WTC11 (cell line): ENCODE results near the gene CLASP1. TPM values are rescaled to one million over a fixed set of nuclear protein-coding genes. Genes with fewer than 3 reads are reported as not detected.
A peak's percentile ranks its signal among the peaks of the same experiment; 100 is the strongest.

ENCODE experiments used
- ATAC-seq: fragments of 200-7000 bp; cut with Tn5 transposase; 2 replicates; pipeline ENCODE4 v1.10.0; 2021; ENCODE audit warnings: mild to moderate bottlenecking, moderate library complexity
- CTCF ChIA-PET: fragments of 300-600 bp; sonication (Branson Sonifier 250); formaldehyde crosslinking; loops from one replicate; lab custom pipeline; 2021; ENCODE audit warnings: antibody characterized with exemption; lab: Charles Lee
- POLR2A ChIA-PET: fragments of 350-600 bp; sonication (Branson Sonifier 250); formaldehyde crosslinking; loops from one replicate; lab custom pipeline; 2021; ENCODE audit warnings: antibody characterized with exemption; lab: Charles Lee
- DNase-seq: peaks from one replicate; pipeline ENCODE4 v3.0.0; 2021; ENCODE audit warnings: low spot score
- H3K27ac Mint-ChIP-seq: 2 replicates; pipeline ENCODE4 v1.8.0; 2021; ENCODE audit warnings: mixed read lengths
- H3K27me3 Mint-ChIP-seq: 2 replicates; pipeline ENCODE4 v1.8.0; 2021; ENCODE audit warnings: low read depth, mild to moderate bottlenecking, moderate library complexity, mixed read lengths
- H3K36me3 Mint-ChIP-seq: 2 replicates; pipeline ENCODE4 v1.8.0; 2021; ENCODE audit warnings: mixed read lengths
- H3K4me1 Mint-ChIP-seq: 2 replicates; pipeline ENCODE4 v1.8.0; 2022; ENCODE audit warnings: mixed read lengths
- H3K4me3 Mint-ChIP-seq: 2 replicates; pipeline ENCODE4 v1.8.0; 2021; ENCODE audit warnings: mild to moderate bottlenecking, moderate library complexity, mixed read lengths
- H3K9me3 Mint-ChIP-seq: 2 replicates; pipeline ENCODE4 v1.8.0; 2021; ENCODE audit warnings: mixed read lengths
- AFF4 ChIP-seq: sonication (generic); formaldehyde crosslinking; IDR thresholded peaks from 2 replicates; pipeline ENCODE4 v1.8.1; 2023; ENCODE audit warnings: mild to moderate bottlenecking, missing genetic modification reagents, borderline replicate concordance
- ARID4B ChIP-seq: sonication (generic); formaldehyde crosslinking; IDR thresholded peaks from 2 replicates; pipeline ENCODE4 v1.8.0; 2023; ENCODE audit warnings: missing genetic modification reagents, mild to moderate bottlenecking, borderline replicate concordance
- ATF2 ChIP-seq: sonication (generic); formaldehyde crosslinking; IDR thresholded peaks from 2 replicates; pipeline ENCODE4 v1.8.1; 2022; ENCODE audit warnings: low read depth, missing genetic modification reagents, borderline replicate concordance
- E2F1 ChIP-seq: sonication (generic); formaldehyde crosslinking; IDR thresholded peaks from 2 replicates; pipeline ENCODE4 v1.8.0; 2022; ENCODE audit warnings: mild to moderate bottlenecking, missing genetic modification reagents
- E2F4 ChIP-seq: sonication (generic); formaldehyde crosslinking; IDR thresholded peaks from 2 replicates; pipeline ENCODE4 v1.8.1; 2022; ENCODE audit warnings: low read depth, mild to moderate bottlenecking, moderate library complexity, missing genetic modification reagents, borderline replicate concordance
- ESRRA ChIP-seq: sonication (generic); formaldehyde crosslinking; IDR thresholded peaks from 2 replicates; pipeline ENCODE4 v1.8.1; 2022; ENCODE audit warnings: mild to moderate bottlenecking, missing genetic modification reagents, borderline replicate concordance
- ETV6 ChIP-seq: sonication (generic); formaldehyde crosslinking; IDR thresholded peaks from 2 replicates; pipeline ENCODE4 v1.8.1; 2022; ENCODE audit warnings: mild to moderate bottlenecking, missing genetic modification reagents
- FOXJ3 ChIP-seq: sonication (generic); formaldehyde crosslinking; IDR thresholded peaks from 2 replicates; pipeline ENCODE4 v1.9.0; 2021; ENCODE audit warnings: missing genetic modification reagents, mild to moderate bottlenecking, borderline replicate concordance
- FOXP1 ChIP-seq: sonication (generic); formaldehyde crosslinking; IDR thresholded peaks from 2 replicates; pipeline ENCODE4 v1.8.0; 2022; ENCODE audit warnings: missing genetic modification reagents, mild to moderate bottlenecking, moderate library complexity, borderline replicate concordance
- GTF2I ChIP-seq: fragments of 250-450 bp; sonication (Bioruptor Pico); conservative IDR thresholded peaks from 2 replicates; pipeline ENCODE4 v1.4.0; 2021; ENCODE audit warnings: mild to moderate bottlenecking
- MLX ChIP-seq: sonication (generic); formaldehyde crosslinking; IDR thresholded peaks from 2 replicates; pipeline ENCODE4 v1.8.1; 2023; ENCODE audit warnings: mild to moderate bottlenecking, missing genetic modification reagents, moderate library complexity
- PRDM15 ChIP-seq: sonication (generic); formaldehyde crosslinking; IDR thresholded peaks from 2 replicates; pipeline ENCODE4 v1.8.0; 2022; ENCODE audit warnings: missing genetic modification reagents
- SMAD3 ChIP-seq: sonication (generic); formaldehyde crosslinking; IDR thresholded peaks from 2 replicates; pipeline ENCODE4 v1.8.0; 2022; ENCODE audit warnings: missing genetic modification reagents, mild to moderate bottlenecking, borderline replicate concordance
- SMAD4 ChIP-seq: sonication (generic); formaldehyde crosslinking; IDR thresholded peaks from 2 replicates; pipeline ENCODE4 v1.8.0; 2022; ENCODE audit warnings: mild to moderate bottlenecking, missing genetic modification reagents
- SP1 ChIP-seq: sonication (generic); formaldehyde crosslinking; conservative IDR thresholded peaks from 2 replicates; pipeline ENCODE4 v1.8.1; 2022; ENCODE audit warnings: missing genetic modification reagents
- ZNF423 ChIP-seq: fragments of 250-450 bp; sonication (Bioruptor Pico); IDR thresholded peaks from 2 replicates; pipeline ENCODE4 v2.1.2; 2022; ENCODE audit warnings: mild to moderate bottlenecking, moderate library complexity
- total RNA-seq: library from RNA; stranded (reverse); gene quantifications from 3 replicates; pipeline ENCODE4 v1.2.3, GENCODE V29; 2021

CLASP1 gene
- total RNA-seq, 1 experiment from 2014 or later, result 50.0 TPM

GRCh38 chr2:121650315-121650930, 1.2 kb upstream of the CLASP1 start (continued):
- TF ChIP-seq MLX (CRISPR knock-in tag), result no peak
- no peak for TF ChIP-seq PRDM15 (CRISPR knock-in tag)
- TF ChIP-seq SMAD3 (CRISPR knock-in tag), result no peak
- 0 out of 2 replicates have a peak, but pooled peaks have one; percentile 32 for TF ChIP-seq FOXP1 (CRISPR knock-in tag)
- no peak for TF ChIP-seq FOXJ3 (CRISPR knock-in tag)
- no peak for TF ChIP-seq SMAD4 (CRISPR knock-in tag)
- TF ChIP-seq SP1, result no peak
- no peak for TF ChIP-seq ZNF423 (CRISPR knock-in tag)
- 0 out of 2 replicates have a peak, but pooled peaks have one; percentile 67 for TF ChIP-seq GTF2I (CRISPR knock-in tag)
- no peak for TF ChIP-seq ATF2 (CRISPR knock-in tag)
- TF ChIP-seq ESRRA (CRISPR knock-in tag), result no peak

- 0 out of 2 replicates have a peak, but pooled peaks cover 8% of the 10 kb centered on the region for H3K36me3 Mint-ChIP-seq
- TF ChIP-seq ETV6 (CRISPR knock-in tag), result 0 out of 2 replicates have a peak, but pooled peaks have one; percentile 25
- TF ChIP-seq E2F4 (CRISPR knock-in tag), result no peak
- TF ChIP-seq AFF4 (CRISPR knock-in tag), result no peak
- no peak; the same call in 1 of the 2 replicates for TF ChIP-seq ARID4B
- TF ChIP-seq E2F1 (CRISPR knock-in tag), result 0 out of 2 replicates have a peak, but pooled peaks have one; percentile 32
Measured at GRCh38 chr2:121649596-121650314, 493 bp upstream of the CLASP1 start.

More at GRCh38 chr2:121649596-121650314, 493 bp upstream of the CLASP1 start:
- Mint-ChIP-seq H3K9me3 (no peaks in the 10 kb centered on the region), H3K4me1 (peaks cover 22% of the 10 kb centered on the region), H3K27ac (peak overlapping the region; percentile 100), H3K4me3 (peak overlapping the region; percentile 93), H3K27me3 (no peaks in the 10 kb centered on the region)
- ChIA-PET CTCF (interaction anchor here (1.0 to 2.1 kb wide), 2 partner anchors 120 to 555 kb away, joined by 3 to 7 read pairs; partner anchors contain the start of gene RNU4ATAC), POLR2A (interaction anchor here (0.6 to 3.4 kb wide), 6 partner anchors 9 to 119 kb away, joined by 3 to 27 read pairs (median 4); partner anchors contain the start of genes NIFK and RNU4ATAC)
- ATAC-seq (peak; percentile 97), DNase-seq (peak; percentile 94)
